PC-3 (cell line): Measurements from ENCODE around the gene TMEM184C.

ENCODE experiments used
- EZH2 ChIP-seq: fragments of 300-600 bp; sonication (generic); IDR thresholded peaks from one replicate; pipeline ENCODE4 v1.6.1; 2017; ENCODE audit warnings: antibody characterized with exemption, mild to moderate bottlenecking, low read length; ENCODE audit not compliant: unreplicated experiment
- EZH2phosphoT487 ChIP-seq: fragments of 300-600 bp; sonication (generic); IDR thresholded peaks from 2 replicates; pipeline ENCODE4 v1.6.1; 2018; ENCODE audit warnings: mild to moderate bottlenecking, antibody characterized with exemption, low read length, borderline replicate concordance
- TF ChIP-seq, protein P1 (sequence below): fragments of 300-600 bp; sonication (generic); conservative IDR thresholded peaks from 2 replicates; pipeline ENCODE4 v1.5.1; 2017; ENCODE audit warnings: antibody characterized with exemption, low read depth, mild to moderate bottlenecking, low read length

DNA sequence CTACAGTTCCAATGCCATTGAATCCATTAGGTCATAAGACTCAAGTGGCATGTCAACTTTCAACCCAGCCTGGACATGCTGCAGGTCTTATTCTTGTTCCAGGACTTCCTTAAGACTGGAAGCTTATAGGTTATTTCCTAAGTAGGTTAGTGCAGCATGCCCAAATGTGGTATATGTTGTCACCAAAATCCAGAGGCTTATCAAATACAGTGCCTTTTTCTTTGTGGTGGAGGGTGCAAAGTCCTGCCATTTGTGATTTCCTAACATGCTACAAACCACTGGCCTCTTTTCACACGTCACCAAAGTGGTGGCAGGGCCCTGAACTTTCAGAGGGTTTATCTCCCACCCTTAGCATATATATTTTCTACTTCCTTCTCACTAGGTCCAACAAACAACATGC, 9.7 kb upstream of the TMEM184C start:
- TF ChIP-seq, protein P1, sequence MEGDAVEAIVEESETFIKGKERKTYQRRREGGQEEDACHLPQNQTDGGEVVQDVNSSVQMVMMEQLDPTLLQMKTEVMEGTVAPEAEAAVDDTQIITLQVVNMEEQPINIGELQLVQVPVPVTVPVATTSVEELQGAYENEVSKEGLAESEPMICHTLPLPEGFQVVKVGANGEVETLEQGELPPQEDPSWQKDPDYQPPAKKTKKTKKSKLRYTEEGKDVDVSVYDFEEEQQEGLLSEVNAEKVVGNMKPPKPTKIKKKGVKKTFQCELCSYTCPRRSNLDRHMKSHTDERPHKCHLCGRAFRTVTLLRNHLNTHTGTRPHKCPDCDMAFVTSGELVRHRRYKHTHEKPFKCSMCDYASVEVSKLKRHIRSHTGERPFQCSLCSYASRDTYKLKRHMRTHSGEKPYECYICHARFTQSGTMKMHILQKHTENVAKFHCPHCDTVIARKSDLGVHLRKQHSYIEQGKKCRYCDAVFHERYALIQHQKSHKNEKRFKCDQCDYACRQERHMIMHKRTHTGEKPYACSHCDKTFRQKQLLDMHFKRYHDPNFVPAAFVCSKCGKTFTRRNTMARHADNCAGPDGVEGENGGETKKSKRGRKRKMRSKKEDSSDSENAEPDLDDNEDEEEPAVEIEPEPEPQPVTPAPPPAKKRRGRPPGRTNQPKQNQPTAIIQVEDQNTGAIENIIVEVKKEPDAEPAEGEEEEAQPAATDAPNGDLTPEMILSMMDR = no peak
- TF ChIP-seq EZH2 = no peak
- TF ChIP-seq EZH2phosphoT487 = no peak
